Measurements from ENCODE around the gene ANKLE2.

The ANKLE2 gene

DNA sequence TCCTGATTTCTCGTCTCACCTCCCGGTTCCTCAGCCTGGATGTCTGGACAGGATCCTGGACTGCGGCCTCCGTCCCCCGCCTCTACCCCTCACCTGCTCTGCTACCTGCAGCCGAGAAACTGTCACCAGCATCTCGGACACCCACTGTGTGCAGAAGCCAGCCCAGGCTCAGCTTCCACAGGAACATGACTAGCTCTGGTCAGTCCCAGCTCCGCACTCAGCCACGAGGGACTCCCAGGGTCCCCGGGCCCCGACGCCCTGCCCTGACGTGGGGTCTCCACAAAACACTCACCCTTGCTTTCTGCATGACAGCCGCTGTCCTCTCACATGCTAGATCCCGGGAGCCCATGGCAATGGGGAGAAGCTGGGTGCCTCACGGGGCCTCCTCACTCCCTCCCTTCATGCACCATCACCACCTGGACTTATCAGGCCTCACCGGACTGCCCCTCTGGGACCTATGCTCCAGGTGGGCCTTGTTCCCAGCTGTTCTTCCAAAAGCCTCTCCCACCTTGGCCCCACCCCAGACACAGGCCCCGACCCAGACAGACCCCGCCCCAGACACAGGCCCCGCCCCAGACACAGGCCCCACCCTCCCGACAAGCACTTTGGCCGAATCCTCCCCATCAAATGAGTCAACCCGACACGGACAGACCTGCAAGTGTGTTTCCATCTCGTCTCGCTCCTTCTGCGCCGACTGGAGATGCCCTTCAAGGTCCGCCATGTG, 26.9 kb upstream of the ANKLE2 start:
- DNase-seq (ENCODE audit: extremely low spot score): peak; percentile 69
- ChIA-PET POLR2A (no interaction called here), CTCF (no interaction called here)
- TF ChIP-seq SUZ12 (IDR thresholded peaks at IDR 0.05): no peak
- TF ChIP-seq BHLHE40 (IDR thresholded peaks at IDR 0.05; ENCODE audit: borderline replicate concordance): no peak
- no peak for TF ChIP-seq HDGF (IDR thresholded peaks at IDR 0.05; ENCODE audit: borderline replicate concordance)
- no peak for TF ChIP-seq ELF4 (IDR thresholded peaks at IDR 0.05)
- no peak for TF ChIP-seq ZNF384 (IDR thresholded peaks at IDR 0.05)
- TF ChIP-seq FOXK2 (IDR thresholded peaks at IDR 0.05): no peak
- TF ChIP-seq SP1 (IDR thresholded peaks at IDR 0.05): no peak
- TF ChIP-seq LEF1 (IDR thresholded peaks at IDR 0.05; ENCODE audit: borderline replicate concordance): no peak
- TF ChIP-seq CTBP1 (IDR thresholded peaks at IDR 0.05; ENCODE audit: borderline replicate concordance): no peak
- TF ChIP-seq, protein P1, sequence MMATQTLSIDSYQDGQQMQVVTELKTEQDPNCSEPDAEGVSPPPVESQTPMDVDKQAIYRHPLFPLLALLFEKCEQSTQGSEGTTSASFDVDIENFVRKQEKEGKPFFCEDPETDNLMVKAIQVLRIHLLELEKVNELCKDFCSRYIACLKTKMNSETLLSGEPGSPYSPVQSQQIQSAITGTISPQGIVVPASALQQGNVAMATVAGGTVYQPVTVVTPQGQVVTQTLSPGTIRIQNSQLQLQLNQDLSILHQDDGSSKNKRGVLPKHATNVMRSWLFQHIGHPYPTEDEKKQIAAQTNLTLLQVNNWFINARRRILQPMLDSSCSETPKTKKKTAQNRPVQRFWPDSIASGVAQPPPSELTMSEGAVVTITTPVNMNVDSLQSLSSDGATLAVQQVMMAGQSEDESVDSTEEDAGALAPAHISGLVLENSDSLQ (IDR thresholded peaks at IDR 0.05): no peak
- TF ChIP-seq ARNT (IDR thresholded peaks at IDR 0.05): no peak
- no peak for TF ChIP-seq TARDBP (IDR thresholded peaks at IDR 0.05)
- TF ChIP-seq L3MBTL2 (conservative IDR thresholded peaks at IDR 0.05): no peak
- TF ChIP-seq FOXM1 (IDR thresholded peaks at IDR 0.05; ENCODE audit: borderline replicate concordance): no peak
- TF ChIP-seq NFRKB (IDR thresholded peaks at IDR 0.05): no peak
- no peak for TF ChIP-seq FOXA1 (IDR thresholded peaks at IDR 0.05)

DNA sequence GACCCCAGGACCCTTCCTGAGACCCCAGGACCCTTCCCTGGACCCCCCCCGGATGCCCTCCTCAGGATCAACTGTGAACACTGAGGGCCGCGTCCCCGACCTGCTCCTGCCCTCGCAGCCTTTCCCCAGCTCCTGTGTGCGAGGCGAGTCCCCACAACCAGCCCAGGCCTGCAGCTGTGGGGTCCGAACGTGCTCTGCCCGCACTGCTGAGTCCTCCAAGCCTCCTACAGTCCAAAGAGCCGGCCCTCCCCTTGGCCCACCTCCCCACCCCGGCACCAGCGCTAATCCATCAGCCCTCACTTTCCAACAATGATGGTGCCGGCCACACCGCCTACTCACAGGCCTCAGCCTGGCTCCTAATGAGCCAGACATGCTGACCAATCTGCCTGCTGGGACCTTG, 26.2 kb upstream of the ANKLE2 start:
- CTCF ChIA-PET: no interaction called here
- POLR2A ChIA-PET: no interaction called here
- no peak for DNase-seq (ENCODE audit: extremely low spot score)
- no peak for TF ChIP-seq SP1 (IDR thresholded peaks at IDR 0.05)
- TF ChIP-seq FOXK2 (IDR thresholded peaks at IDR 0.05): no peak
- TF ChIP-seq ARNT (IDR thresholded peaks at IDR 0.05): no peak
- no peak for TF ChIP-seq HDGF (IDR thresholded peaks at IDR 0.05; ENCODE audit: borderline replicate concordance)
- no peak for TF ChIP-seq L3MBTL2 (conservative IDR thresholded peaks at IDR 0.05)

DNA sequence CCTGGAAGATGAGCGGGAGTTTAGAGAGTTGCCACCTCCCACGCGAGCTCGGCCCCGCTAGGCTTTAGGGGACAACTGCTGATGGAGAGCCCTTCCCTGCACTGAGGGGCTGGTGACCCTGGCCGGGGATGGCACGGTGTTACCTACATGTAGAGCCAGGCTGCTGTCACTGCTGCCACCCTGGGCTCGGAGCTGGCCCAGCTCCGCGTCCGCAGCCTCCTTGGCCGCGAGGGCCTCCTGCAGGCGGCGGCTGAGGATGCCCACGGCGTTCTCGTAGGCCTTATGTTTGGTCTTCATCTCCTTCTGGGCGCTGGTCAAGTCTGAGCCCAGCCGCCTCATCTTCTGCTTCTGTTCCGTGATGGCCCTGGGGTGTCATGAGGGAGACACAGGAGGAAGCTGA, 24.6 kb upstream of the ANKLE2 start:
- TF ChIP-seq L3MBTL2 (conservative IDR thresholded peaks at IDR 0.05): no peak
- TF ChIP-seq FOXK2 (IDR thresholded peaks at IDR 0.05): no peak
- TF ChIP-seq ELF4 (IDR thresholded peaks at IDR 0.05): no peak
- no peak for TF ChIP-seq BHLHE40 (IDR thresholded peaks at IDR 0.05; ENCODE audit: borderline replicate concordance)
- TF ChIP-seq HDGF (IDR thresholded peaks at IDR 0.05; ENCODE audit: borderline replicate concordance): no peak
- no peak for TF ChIP-seq NFRKB (IDR thresholded peaks at IDR 0.05)
- TF ChIP-seq, protein P1 (IDR thresholded peaks at IDR 0.05): no peak
- TF ChIP-seq CTBP1 (IDR thresholded peaks at IDR 0.05; ENCODE audit: borderline replicate concordance): no peak
- TF ChIP-seq ARNT (IDR thresholded peaks at IDR 0.05): no peak
- TF ChIP-seq FOXM1 (IDR thresholded peaks at IDR 0.05; ENCODE audit: borderline replicate concordance): no peak
- no peak for TF ChIP-seq TARDBP (IDR thresholded peaks at IDR 0.05)
- no peak for TF ChIP-seq SP1 (IDR thresholded peaks at IDR 0.05)
- TF ChIP-seq SUZ12 (IDR thresholded peaks at IDR 0.05): no peak
- no peak for TF ChIP-seq LEF1 (IDR thresholded peaks at IDR 0.05; ENCODE audit: borderline replicate concordance)
- no peak for TF ChIP-seq FOXA1 (IDR thresholded peaks at IDR 0.05)
- no peak for DNase-seq (ENCODE audit: extremely low spot score)
- ChIA-PET POLR2A (no interaction called here), CTCF (no interaction called here)

DNA sequence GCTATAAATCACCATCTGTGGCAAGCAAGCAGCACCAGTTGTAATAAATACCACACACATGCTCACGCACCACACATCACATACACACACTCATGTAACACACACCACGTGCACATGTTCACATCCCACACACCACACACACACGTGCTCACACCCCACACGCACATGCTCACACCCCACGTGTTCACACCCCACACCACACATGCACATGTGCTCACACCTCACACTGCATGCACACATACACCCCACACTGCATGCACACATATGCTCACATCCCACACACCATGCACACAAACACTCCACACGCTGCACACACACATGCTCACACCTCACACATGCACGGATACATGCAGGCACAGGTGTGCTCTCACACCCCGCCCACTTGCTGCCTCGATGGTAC, 22.9 kb upstream of the ANKLE2 start:
- POLR2A ChIA-PET: no interaction called here
- DNase-seq (ENCODE audit: extremely low spot score): no peak
- TF ChIP-seq TARDBP (IDR thresholded peaks at IDR 0.05) (peak; percentile 72; the same call in 1 of the 2 replicates), ZNF384 (IDR thresholded peaks at IDR 0.05) (no peak)
- CTCF ChIA-PET: no interaction called here

DNA sequence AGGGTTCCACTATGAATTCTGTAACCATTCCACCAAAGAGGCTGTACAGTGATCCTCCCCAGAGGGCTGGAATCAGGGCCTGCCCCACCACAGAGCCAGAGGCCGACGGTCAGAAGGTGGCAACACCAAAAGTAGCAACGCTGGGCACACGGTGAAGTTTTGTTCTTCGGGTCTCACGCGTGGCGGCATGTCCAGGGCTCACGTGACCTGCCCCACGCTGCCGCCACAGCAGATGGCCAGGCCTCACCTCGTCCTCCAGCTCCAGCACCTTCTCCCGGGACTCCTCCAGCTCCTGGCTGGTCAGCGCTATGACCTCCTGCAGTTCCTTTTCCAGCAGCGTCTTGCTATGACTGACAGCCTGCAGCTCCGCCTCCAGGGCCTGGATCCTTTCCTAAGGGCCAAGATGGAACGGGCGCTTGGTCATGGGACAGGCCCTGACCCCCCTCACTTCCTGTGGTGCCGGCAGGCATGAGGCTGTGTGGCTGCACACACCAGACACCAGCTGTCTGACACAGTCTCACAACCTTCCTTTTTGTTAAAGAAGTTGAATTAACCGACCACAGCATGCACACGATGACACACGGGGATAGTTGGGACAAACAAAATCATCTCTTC, 22.4 kb upstream of the ANKLE2 start:
- no peak for DNase-seq (ENCODE audit: extremely low spot score)
- CTCF ChIA-PET: no interaction called here
- POLR2A ChIA-PET: no interaction called here
- TF ChIP-seq NFRKB (IDR thresholded peaks at IDR 0.05) (no peak), LEF1 (IDR thresholded peaks at IDR 0.05; ENCODE audit: borderline replicate concordance) (no peak), ZNF384 (IDR thresholded peaks at IDR 0.05) (no peak), BHLHE40 (IDR thresholded peaks at IDR 0.05; ENCODE audit: borderline replicate concordance) (no peak), FOXA1 (IDR thresholded peaks at IDR 0.05) (no peak), SP1 (IDR thresholded peaks at IDR 0.05) (no peak), ELF4 (IDR thresholded peaks at IDR 0.05) (no peak), FOXK2 (IDR thresholded peaks at IDR 0.05) (no peak), FOXM1 (IDR thresholded peaks at IDR 0.05; ENCODE audit: borderline replicate concordance) (no peak), ARNT (IDR thresholded peaks at IDR 0.05) (no peak), TARDBP (IDR thresholded peaks at IDR 0.05) (no peak), CTBP1 (IDR thresholded peaks at IDR 0.05; ENCODE audit: borderline replicate concordance) (no peak), HDGF (IDR thresholded peaks at IDR 0.05; ENCODE audit: borderline replicate concordance) (no peak), L3MBTL2 (conservative IDR thresholded peaks at IDR 0.05) (no peak), SUZ12 (IDR thresholded peaks at IDR 0.05) (no peak)
- TF ChIP-seq, protein P1 (IDR thresholded peaks at IDR 0.05): no peak

DNA sequence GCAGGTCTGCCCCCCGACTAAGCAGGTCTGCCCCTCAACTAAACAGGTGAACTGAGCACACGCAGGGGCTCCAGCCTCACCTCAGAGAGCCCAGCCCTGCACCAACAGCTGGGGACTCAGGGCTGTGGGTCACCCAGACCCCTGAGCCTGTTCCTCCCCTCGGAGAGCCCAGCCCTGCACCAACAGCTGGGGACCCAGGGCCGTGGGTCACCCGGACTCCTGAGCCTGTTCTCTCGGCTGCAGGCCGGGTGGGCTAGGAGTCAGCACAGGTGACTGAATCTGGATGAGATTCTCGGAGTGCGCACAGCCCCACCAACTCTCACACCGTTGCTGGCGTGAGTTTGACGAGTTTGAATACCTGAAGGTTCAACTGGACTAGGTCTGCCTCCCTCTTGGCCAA, 20.3 kb upstream of the ANKLE2 start:
- DNase-seq (ENCODE audit: extremely low spot score): no peak
- ChIA-PET CTCF (no interaction called here), POLR2A (no interaction called here)

More for the DNA sequence above, 20.3 kb upstream of the ANKLE2 start:
- TF ChIP-seq SUZ12 (IDR thresholded peaks at IDR 0.05) (no peak), ZNF384 (IDR thresholded peaks at IDR 0.05) (no peak), HDGF (IDR thresholded peaks at IDR 0.05; ENCODE audit: borderline replicate concordance) (no peak), BHLHE40 (IDR thresholded peaks at IDR 0.05; ENCODE audit: borderline replicate concordance) (no peak), L3MBTL2 (conservative IDR thresholded peaks at IDR 0.05) (no peak), LEF1 (IDR thresholded peaks at IDR 0.05; ENCODE audit: borderline replicate concordance) (no peak), SP1 (IDR thresholded peaks at IDR 0.05) (no peak), TARDBP (IDR thresholded peaks at IDR 0.05) (no peak), FOXK2 (IDR thresholded peaks at IDR 0.05) (no peak), ARNT (IDR thresholded peaks at IDR 0.05) (no peak), FOXA1 (IDR thresholded peaks at IDR 0.05) (no peak)
- TF ChIP-seq, protein P1 (IDR thresholded peaks at IDR 0.05): no peak
